GM12891 (cell line): ENCODE results near the gene DDI2.

Experiments
- POLR2A ChIP-seq: IDR thresholded peaks from 2 replicates; pipeline ENCODE4 v1.6.1; 2011; ENCODE audit warnings: low read depth, low read length, control low read depth
- POLR2AphosphoS5 ChIP-seq: IDR thresholded peaks from 2 replicates; pipeline ENCODE4 v1.6.1; 2011; ENCODE audit warnings: low read depth, low read length, control low read depth
- POU2F2 ChIP-seq: IDR thresholded peaks from 2 replicates; pipeline ENCODE4 v1.6.1; 2011; ENCODE audit warnings: low read depth, mild to moderate bottlenecking, control low read depth, low read length, moderate library complexity
- SPI1 ChIP-seq: IDR thresholded peaks from 2 replicates; pipeline ENCODE4 v1.6.1; 2011; ENCODE audit warnings: low read depth, low read length, control low read depth
- TAF1 ChIP-seq: IDR thresholded peaks from 2 replicates; pipeline ENCODE4 v1.6.1; 2011; ENCODE audit warnings: low read depth, low read length, control low read depth

- TF ChIP-seq TAF1: no peak
- no peak for TF ChIP-seq POLR2AphosphoS5
- no peak for TF ChIP-seq POU2F2
- no peak for TF ChIP-seq POLR2A
- no peak for TF ChIP-seq SPI1
Observed at GRCh38 chr1:15693371-15693770, 76.1 kb downstream of the DDI2 start.
